CD4-positive, alpha-beta T cell treated with Interleukin-21 for 1 hour (primary cell): ENCODE results near the gene TMPRSS5.

ENCODE experiments used
- DNase-seq: peaks from one replicate; pipeline ENCODE4 v3.0.0-alpha.2; 2020

Gene TMPRSS5

DNA sequence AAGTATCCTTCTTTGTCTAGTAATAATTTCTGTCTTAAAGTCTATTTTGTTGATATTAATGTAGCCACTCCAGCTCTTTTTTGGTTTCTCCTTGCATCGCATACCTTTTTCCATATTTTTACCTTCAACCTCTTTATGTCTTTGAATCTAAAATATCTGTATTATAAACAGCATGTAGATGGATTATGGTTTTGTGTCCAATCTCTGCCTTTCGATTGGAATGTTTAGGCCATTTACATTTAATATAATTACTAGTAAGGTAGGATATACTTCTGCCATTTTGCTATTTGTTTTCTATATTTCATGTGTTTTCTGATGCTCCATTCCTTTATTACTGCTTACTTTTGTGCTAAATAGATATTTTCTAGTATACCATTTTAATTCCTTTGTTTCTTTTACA is 39.5 kb downstream of the TMPRSS5 start:
- no peak for DNase-seq

- DNase-seq: no peak
These were observed 41.0 kb downstream of the TMPRSS5 start for GRCh38 chr11:113664981-113665710.

DNA sequence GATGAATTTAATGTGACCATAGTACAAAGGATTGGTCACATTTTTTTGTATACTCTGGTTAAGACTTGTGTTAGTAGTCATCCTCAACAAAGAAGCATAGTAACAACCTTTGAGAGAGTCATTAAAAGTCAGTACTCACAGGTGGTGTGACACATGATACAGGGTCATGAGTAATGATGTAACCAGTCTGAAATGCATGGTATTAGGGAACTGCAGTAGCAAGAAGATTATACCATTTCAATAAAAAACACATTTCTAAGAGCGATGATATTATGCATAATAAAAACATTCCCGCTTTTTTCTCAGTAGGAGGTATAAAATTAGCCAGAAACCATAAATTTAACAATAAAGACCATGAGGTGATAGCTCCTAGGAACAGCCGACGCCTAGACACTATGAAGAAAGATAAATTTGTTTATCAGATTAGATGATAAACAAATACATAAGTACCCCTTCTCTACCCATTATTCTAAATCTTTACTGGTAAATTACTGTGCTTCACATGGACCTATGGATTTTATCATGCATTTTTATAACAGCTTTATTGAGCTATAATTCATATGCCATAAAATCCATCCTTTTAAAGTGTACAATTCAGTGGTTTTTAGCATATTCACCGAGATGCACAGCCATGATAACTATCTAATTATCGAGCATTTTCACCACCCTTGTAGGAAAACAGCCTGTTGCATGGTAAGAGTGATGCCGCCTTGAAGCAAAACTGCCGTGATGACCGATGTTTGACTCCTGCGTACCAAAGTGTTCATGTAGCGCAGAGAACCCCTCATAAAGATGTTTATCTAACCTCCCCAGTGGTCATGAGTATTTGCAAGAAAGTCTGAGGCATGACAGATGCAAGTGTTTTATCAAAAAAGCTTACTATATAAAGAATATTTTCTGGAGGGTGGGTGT is 41.8 kb downstream of the TMPRSS5 start:
- DNase-seq: no peak

DNA sequence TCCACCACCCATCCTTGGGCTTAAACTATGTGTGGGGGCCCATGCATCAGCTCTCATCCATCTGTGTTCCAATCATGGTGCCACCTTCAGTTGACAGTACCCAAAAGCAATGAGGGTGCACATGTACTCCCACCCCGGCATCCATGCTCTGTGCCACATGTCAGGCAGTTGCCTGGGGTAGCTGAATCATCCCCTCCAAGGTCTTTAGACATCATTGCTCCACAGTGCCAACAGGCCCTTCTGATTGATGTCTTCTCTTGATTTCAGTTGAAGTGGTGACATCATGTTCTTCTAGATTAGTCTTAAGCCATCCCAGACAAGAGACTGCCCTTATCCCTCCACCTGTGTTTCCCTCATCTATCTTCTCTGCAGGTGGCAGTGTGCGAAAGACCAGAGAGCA is 42.5 kb downstream of the TMPRSS5 start:
- no peak for DNase-seq

GRCh38 chr11:113655771-113656170 is 50.3 kb downstream of the TMPRSS5 start:
- no peak for DNase-seq

DNA sequence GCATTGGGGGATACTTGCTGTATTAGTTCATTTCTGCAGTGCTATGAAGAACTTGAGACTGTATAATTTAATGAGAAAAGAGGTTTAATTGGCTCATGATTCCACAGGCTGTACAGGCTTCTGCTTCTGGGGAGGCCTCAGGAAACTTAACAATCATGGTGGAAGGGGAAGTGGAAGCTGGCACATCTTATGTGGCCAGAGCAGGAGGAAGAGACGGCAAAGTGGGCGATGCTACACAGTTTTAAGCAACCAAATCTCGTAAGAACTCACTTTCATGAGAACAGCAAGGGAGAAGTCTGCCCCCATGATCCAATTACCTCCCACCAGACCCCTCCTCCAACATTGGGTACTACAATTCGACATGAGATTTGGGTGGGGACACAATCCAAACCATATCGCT is 55.1 kb downstream of the TMPRSS5 start:
- DNase-seq: no peak

- DNase-seq: no peak
These were observed 56.8 kb downstream of the TMPRSS5 start for GRCh38 chr11:113649311-113649710.

- DNase-seq: no peak
These were observed 58.3 kb downstream of the TMPRSS5 start for GRCh38 chr11:113647856-113648255.

- no peak for DNase-seq
These were observed 59.0 kb downstream of the TMPRSS5 start for GRCh38 chr11:113647108-113647507.

GRCh38 chr11:113645593-113646349 is 60.3 kb downstream of the TMPRSS5 start:
- no peak for DNase-seq

DNA sequence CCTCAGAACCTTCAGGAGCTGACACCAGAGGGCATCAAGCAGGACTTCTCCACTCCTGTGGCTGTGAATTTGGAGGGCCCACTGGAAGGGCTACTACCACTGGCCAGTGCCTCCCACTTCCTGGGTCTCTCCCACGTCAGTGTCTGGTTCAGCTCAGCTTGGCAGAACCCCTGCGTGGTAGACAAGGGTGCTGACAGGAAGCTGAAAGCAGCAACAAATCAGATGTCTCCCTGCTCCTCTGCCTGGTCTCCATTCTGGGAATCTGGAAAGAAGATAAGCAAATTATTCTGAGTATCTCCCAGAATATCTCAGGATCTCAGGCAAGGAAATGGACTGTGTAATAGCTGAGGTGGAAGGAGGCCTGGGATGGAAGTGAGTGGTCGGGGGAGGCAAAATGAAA is 61.5 kb downstream of the TMPRSS5 start:
- DNase-seq: no peak

DNA sequence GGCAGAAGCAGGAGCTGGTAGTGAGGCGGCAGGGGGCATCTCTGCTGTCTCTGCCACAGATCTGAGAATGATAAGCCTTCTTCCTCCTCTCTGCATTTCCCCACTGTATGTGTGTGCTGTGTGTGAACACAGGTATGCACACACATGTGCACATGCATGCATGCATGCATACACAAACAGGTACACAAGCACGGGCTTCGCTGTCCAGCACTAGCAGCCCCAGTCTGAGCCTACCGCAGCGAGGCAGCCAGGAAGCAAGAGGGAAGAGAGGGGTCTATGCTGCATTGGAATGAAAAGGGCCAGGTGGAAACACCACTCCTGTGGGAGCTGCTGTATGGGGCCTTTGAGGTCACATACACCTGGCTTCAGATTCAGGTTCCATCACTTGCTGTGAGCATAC is 62.4 kb downstream of the TMPRSS5 start:
- no peak for DNase-seq

DNA sequence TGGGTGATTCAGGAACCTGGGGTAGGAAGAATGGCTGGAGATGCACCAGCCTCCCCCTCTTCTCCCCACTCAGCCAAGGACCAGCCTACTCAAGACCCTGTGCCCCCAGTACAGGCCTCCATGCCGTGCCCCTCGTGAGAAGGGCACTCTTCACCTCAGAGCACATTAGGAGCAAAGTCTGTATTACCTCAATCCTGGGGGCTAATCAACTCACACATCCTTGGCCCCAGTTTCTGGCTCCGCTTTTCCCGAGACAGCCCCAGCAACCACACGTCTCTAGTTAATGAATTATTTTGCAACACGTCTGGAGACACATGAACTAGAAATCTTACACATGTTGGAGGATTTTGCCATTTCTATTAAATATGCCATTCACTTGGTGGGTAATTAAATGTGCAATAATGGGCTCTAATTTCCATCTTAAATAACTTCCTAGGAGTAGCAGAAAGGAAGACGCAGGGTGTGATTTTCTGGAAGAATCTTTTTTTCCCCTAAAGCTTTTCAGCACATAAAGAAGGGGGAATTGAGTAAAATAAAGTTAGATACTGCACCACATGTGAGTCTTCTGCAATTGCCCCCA is 63.0 kb downstream of the TMPRSS5 start:
- DNase-seq: no peak

GRCh38 chr11:113642090-113642489 is 64.0 kb downstream of the TMPRSS5 start:
- DNase-seq: no peak

DNA sequence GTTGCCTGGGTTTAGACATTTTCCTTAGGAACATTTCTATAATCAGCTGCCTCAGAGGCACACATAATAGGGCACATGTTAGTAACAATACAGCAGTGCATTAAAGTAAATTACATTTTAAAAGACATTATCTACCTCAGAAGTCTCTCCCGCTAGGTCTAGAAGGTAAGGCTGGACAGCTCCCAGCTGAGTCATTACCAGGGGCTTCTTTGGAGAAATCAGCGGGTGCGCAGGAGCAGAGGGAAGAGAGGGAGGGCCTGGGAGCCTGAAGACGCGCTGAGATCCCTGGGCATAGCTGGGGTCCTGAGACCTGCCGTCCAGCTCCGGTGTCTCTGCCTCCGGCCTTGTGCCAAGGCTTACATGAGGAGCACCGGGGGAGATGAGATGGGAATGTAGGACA is 67.7 kb downstream of the TMPRSS5 start:
- DNase-seq: no peak

- no peak for DNase-seq
These were observed 68.5 kb downstream of the TMPRSS5 start for GRCh38 chr11:113637636-113638035.
